HEK293T (cell line): ENCODE measurements around the gene SH3RF3.

Source experiments
- BHLHE40 ChIP-seq: fragments of 450-650 bp; IDR thresholded peaks from 2 replicates; pipeline ENCODE4 v1.6.1; 2016; ENCODE audit warnings: mild to moderate bottlenecking, moderate library complexity, borderline replicate concordance
- ELF4 ChIP-seq: fragments of 450-650 bp; IDR thresholded peaks from 2 replicates; pipeline ENCODE4 v1.6.1; 2017; ENCODE audit warnings: antibody characterized with exemption
- FOXM1 ChIP-seq: fragments of 450-650 bp; IDR thresholded peaks from 2 replicates; pipeline ENCODE4 v1.6.1; 2017; ENCODE audit warnings: mild to moderate bottlenecking, borderline replicate concordance
- NFRKB ChIP-seq: fragments of 450-650 bp; IDR thresholded peaks from 2 replicates; pipeline ENCODE4 v1.6.1; 2016; ENCODE audit warnings: mild to moderate bottlenecking, moderate library complexity
- PKNOX1 ChIP-seq: fragments of 450-650 bp; IDR thresholded peaks from 2 replicates; pipeline ENCODE4 v1.6.1; 2016
- SP1 ChIP-seq: fragments of 450-650 bp; IDR thresholded peaks from 2 replicates; pipeline ENCODE4 v1.6.1; 2017
- TARDBP ChIP-seq: fragments of 450-650 bp; IDR thresholded peaks from 2 replicates; pipeline ENCODE4 v1.6.1; 2016

- TF ChIP-seq PKNOX1 = no peak
- no peak for TF ChIP-seq SP1
- TF ChIP-seq TARDBP = no peak; the same call in 1 of the 2 replicates
- no peak for TF ChIP-seq FOXM1
- TF ChIP-seq ELF4 = no peak
- TF ChIP-seq NFRKB = no peak
- TF ChIP-seq BHLHE40 = no peak
These were observed 364.4 kb downstream of the SH3RF3 start for GRCh38 chr2:109493176-109493935.
